ENCODE results near the gene SIRT1.

GRCh38 chr10:67903581-67903980 is 19.1 kb downstream of the SIRT1 start:
- TF ChIP-seq TAF1 (IDR thresholded peaks at IDR 0.05; ENCODE audit: borderline replicate concordance, insufficient read depth, low read length): no peak
- TF ChIP-seq REST (IDR thresholded peaks at IDR 0.05; ENCODE audit: insufficient read depth in 1 of 2, low read depth in 2 of 2, low read length in 2 of 2): no peak
- TF ChIP-seq POLR2AphosphoS5 (IDR thresholded peaks at IDR 0.05; ENCODE audit: low read depth, low read length): no peak
- no peak for TF ChIP-seq SIN3A (IDR thresholded peaks at IDR 0.05; ENCODE audit: borderline replicate concordance, insufficient read depth, low read length)

Data from PFSK-1 (cell line).